Measurements from ENCODE around the gene SIGLEC1. TPM values are rescaled to one million over a fixed set of nuclear protein-coding genes. Genes with fewer than 3 reads are reported as not detected.

Gene SIGLEC1
- total and polyA plus RNA-seq, 2 experiments from 2014 or later: not detected

GRCh38 chr20:3758566-3758965 is 46.2 kb upstream of the SIGLEC1 start:
- Mint-ChIP-seq H3K36me3 (ENCODE audit: low read depth) (peaks cover 22% of the 10 kb centered on the region), H3K27me3 (ENCODE audit: insufficient read depth, low read depth, poor library complexity) (peaks cover 14% of the 10 kb centered on the region), H3K4me3 (no peak overlapping the region), H3K27ac (no peak overlapping the region), H3K4me1 (no peaks in the 10 kb centered on the region), H3K9me3 (no peaks in the 10 kb centered on the region)
- Histone ChIP-seq H4K20me1 (replicated peaks; ENCODE audit: insufficient read depth) (peaks cover 18% of the 10 kb centered on the region), H3K9me2 (ENCODE audit: insufficient read depth) (no peaks in the 10 kb centered on the region), H3K4me3 (no peak overlapping the region), H2AFZ (no peak overlapping the region), H3K79me2 (replicated peaks; ENCODE audit: insufficient read depth) (peaks cover 12% of the 10 kb centered on the region; the same call in 1 of the 2 replicates), H3K27ac (ENCODE audit: low read depth) (no peak overlapping the region), H3K27me3 (ENCODE audit: insufficient read depth) (no peaks in the 10 kb centered on the region), H3K36me3 (ENCODE audit: insufficient read depth) (peaks cover 7% of the 10 kb centered on the region), H3F3A (replicated peaks; ENCODE audit: low read depth) (no peaks in the 10 kb centered on the region), H3K4me2 (no peak overlapping the region), H3K4me1 (ENCODE audit: insufficient read depth) (peaks cover 10% of the 10 kb centered on the region)
- DNase-seq (ENCODE audit: low spot score) (no peak), ATAC-seq (no peak)
- no peak for TF ChIP-seq JUNB (IDR thresholded peaks at IDR 0.05; ENCODE audit: unreplicated experiment)
- TF ChIP-seq CREB1 (CRISPR knock-in tag; IDR thresholded peaks at IDR 0.05; ENCODE audit: low read depth): no peak
- TF ChIP-seq, protein P1, sequence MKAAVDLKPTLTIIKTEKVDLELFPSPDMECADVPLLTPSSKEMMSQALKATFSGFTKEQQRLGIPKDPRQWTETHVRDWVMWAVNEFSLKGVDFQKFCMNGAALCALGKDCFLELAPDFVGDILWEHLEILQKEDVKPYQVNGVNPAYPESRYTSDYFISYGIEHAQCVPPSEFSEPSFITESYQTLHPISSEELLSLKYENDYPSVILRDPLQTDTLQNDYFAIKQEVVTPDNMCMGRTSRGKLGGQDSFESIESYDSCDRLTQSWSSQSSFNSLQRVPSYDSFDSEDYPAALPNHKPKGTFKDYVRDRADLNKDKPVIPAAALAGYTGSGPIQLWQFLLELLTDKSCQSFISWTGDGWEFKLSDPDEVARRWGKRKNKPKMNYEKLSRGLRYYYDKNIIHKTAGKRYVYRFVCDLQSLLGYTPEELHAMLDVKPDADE (IDR thresholded peaks at IDR 0.05): no peak
- TF ChIP-seq, protein P2, sequence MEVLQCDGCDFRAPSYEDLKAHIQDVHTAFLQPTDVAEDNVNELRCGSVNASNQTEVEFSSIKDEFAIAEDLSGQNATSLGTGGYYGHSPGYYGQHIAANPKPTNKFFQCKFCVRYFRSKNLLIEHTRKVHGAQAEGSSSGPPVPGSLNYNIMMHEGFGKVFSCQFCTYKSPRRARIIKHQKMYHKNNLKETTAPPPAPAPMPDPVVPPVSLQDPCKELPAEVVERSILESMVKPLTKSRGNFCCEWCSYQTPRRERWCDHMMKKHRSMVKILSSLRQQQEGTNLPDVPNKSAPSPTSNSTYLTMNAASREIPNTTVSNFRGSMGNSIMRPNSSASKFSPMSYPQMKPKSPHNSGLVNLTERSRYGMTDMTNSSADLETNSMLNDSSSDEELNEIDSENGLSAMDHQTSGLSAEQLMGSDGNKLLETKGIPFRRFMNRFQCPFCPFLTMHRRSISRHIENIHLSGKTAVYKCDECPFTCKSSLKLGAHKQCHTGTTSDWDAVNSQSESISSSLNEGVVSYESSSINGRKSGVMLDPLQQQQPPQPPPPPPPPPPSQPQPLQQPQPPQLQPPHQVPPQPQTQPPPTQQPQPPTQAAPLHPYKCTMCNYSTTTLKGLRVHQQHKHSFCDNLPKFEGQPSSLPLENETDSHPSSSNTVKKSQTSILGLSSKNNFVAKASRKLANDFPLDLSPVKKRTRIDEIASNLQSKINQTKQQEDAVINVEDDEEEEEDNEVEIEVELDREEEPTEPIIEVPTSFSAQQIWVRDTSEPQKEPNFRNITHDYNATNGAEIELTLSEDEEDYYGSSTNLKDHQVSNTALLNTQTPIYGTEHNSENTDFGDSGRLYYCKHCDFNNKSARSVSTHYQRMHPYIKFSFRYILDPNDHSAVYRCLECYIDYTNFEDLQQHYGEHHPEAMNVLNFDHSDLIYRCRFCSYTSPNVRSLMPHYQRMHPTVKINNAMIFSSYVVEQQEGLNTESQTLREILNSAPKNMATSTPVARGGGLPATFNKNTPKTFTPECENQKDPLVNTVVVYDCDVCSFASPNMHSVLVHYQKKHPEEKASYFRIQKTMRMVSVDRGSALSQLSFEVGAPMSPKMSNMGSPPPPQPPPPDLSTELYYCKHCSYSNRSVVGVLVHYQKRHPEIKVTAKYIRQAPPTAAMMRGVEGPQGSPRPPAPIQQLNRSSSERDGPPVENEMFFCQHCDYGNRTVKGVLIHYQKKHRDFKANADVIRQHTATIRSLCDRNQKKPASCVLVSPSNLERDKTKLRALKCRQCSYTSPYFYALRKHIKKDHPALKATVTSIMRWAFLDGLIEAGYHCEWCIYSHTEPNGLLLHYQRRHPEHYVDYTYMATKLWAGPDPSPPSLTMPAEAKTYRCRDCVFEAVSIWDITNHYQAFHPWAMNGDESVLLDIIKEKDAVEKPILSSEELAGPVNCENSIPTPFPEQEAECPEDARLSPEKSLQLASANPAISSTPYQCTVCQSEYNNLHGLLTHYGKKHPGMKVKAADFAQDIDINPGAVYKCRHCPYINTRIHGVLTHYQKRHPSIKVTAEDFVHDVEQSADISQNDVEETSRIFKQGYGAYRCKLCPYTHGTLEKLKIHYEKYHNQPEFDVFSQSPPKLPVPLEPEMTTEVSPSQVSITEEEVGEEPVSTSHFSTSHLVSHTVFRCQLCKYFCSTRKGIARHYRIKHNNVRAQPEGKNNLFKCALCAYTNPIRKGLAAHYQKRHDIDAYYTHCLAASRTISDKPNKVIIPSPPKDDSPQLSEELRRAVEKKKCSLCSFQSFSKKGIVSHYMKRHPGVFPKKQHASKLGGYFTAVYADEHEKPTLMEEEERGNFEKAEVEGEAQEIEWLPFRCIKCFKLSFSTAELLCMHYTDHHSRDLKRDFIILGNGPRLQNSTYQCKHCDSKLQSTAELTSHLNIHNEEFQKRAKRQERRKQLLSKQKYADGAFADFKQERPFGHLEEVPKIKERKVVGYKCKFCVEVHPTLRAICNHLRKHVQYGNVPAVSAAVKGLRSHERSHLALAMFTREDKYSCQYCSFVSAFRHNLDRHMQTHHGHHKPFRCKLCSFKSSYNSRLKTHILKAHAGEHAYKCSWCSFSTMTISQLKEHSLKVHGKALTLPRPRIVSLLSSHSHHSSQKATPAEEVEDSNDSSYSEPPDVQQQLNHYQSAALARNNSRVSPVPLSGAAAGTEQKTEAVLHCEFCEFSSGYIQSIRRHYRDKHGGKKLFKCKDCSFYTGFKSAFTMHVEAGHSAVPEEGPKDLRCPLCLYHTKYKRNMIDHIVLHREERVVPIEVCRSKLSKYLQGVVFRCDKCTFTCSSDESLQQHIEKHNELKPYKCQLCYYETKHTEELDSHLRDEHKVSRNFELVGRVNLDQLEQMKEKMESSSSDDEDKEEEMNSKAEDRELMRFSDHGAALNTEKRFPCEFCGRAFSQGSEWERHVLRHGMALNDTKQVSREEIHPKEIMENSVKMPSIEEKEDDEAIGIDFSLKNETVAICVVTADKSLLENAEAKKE (CRISPR knock-in tag; IDR thresholded peaks at IDR 0.05): no peak
- no peak for TF ChIP-seq NANOG (IDR thresholded peaks at IDR 0.05; ENCODE audit: borderline replicate concordance)
- TF ChIP-seq, protein P3, sequence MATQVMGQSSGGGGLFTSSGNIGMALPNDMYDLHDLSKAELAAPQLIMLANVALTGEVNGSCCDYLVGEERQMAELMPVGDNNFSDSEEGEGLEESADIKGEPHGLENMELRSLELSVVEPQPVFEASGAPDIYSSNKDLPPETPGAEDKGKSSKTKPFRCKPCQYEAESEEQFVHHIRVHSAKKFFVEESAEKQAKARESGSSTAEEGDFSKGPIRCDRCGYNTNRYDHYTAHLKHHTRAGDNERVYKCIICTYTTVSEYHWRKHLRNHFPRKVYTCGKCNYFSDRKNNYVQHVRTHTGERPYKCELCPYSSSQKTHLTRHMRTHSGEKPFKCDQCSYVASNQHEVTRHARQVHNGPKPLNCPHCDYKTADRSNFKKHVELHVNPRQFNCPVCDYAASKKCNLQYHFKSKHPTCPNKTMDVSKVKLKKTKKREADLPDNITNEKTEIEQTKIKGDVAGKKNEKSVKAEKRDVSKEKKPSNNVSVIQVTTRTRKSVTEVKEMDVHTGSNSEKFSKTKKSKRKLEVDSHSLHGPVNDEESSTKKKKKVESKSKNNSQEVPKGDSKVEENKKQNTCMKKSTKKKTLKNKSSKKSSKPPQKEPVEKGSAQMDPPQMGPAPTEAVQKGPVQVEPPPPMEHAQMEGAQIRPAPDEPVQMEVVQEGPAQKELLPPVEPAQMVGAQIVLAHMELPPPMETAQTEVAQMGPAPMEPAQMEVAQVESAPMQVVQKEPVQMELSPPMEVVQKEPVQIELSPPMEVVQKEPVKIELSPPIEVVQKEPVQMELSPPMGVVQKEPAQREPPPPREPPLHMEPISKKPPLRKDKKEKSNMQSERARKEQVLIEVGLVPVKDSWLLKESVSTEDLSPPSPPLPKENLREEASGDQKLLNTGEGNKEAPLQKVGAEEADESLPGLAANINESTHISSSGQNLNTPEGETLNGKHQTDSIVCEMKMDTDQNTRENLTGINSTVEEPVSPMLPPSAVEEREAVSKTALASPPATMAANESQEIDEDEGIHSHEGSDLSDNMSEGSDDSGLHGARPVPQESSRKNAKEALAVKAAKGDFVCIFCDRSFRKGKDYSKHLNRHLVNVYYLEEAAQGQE (IDR thresholded peaks at IDR 0.05; ENCODE audit: unreplicated experiment): no peak
- no peak for TF ChIP-seq CTCF (conservative IDR thresholded peaks at IDR 0.05; ENCODE audit: low read depth in 2 of 2)
- no peak for TF ChIP-seq EZH2 (IDR thresholded peaks at IDR 0.05; ENCODE audit: low read depth, unreplicated experiment)
- TF ChIP-seq ZNF331 (CRISPR knock-in tag; IDR thresholded peaks at IDR 0.05; ENCODE audit: low read depth): no peak
- TF ChIP-seq POLR2AphosphoS5 (IDR thresholded peaks at IDR 0.05; ENCODE audit: low read depth): no peak
- no peak for TF ChIP-seq ZNF114 (CRISPR knock-in tag; IDR thresholded peaks at IDR 0.05)
- TF ChIP-seq STAT1 (IDR thresholded peaks at IDR 0.05; ENCODE audit: unreplicated experiment): no peak
- no peak for TF ChIP-seq EZH2phosphoT487 (IDR thresholded peaks at IDR 0.05; ENCODE audit: unreplicated experiment)
